Natural killer cell (primary cell): ENCODE data around the gene SMAD3. TPM values are rescaled to one million over a fixed set of nuclear protein-coding genes. Genes with fewer than 3 reads are reported as not detected.

Source experiments
- ATAC-seq, 3 donors: fragments of 150-1000 bp in 2 of 3; fragments of 200-7000 bp in 1 of 3; cut with Tn5 transposase; 1 replicate in 1 of 3; 2 replicates in 2 of 3; pipeline ENCODE4 v1.10.0; 2021; ENCODE audit warnings: mild to moderate bottlenecking in 2 of 3, moderate library complexity in 2 of 3
- DNase-seq, 2 donors: peaks; one replicate each; pipeline versions ENCODE4 v3.0.0 to v3.0.0-alpha.2; 2013 to 2021; ENCODE audit warnings: mixed read lengths in 1 of 2
- H3K27ac ChIP-seq: one replicate; pipeline ENCODE4 v1.5.1; 2013; ENCODE audit warnings: mild to moderate bottlenecking, low read length
- H3K27me3 ChIP-seq: one replicate; pipeline ENCODE4 v1.6.1; 2013; ENCODE audit warnings: low read length; ENCODE audit not compliant: control insufficient read depth, insufficient read depth
- H3K36me3 ChIP-seq: one replicate; pipeline ENCODE4 v1.6.1; 2013; ENCODE audit warnings: low read length; ENCODE audit not compliant: control insufficient read depth, insufficient read depth
- H3K4me1 ChIP-seq: one replicate; pipeline ENCODE4 v1.6.1; 2013; ENCODE audit warnings: low read length; ENCODE audit not compliant: control insufficient read depth, insufficient read depth
- H3K4me3 ChIP-seq: one replicate; pipeline ENCODE4 v1.5.1; 2013; ENCODE audit warnings: low read length
- H3K9me3 ChIP-seq: one replicate; pipeline ENCODE4 v1.6.1; 2013; ENCODE audit warnings: low read length; ENCODE audit not compliant: control insufficient read depth, insufficient read depth
- H3K27ac Mint-ChIP-seq, 2 donors: one replicate each; pipeline ENCODE4 v1.8.0; 2022; ENCODE audit warnings: mild to moderate bottlenecking in 2 of 2, mixed read lengths in 2 of 2, moderate library complexity in 1 of 2
- H3K27me3 Mint-ChIP-seq, 2 donors: one replicate each; pipeline ENCODE4 v1.8.0; 2022; ENCODE audit warnings: low read depth in 2 of 2, mixed read lengths in 2 of 2
- H3K36me3 Mint-ChIP-seq: one replicate; pipeline ENCODE4 v1.8.0; 2022; ENCODE audit warnings: mixed read lengths
- H3K4me1 Mint-ChIP-seq, 2 donors: one replicate each; pipeline ENCODE4 v1.8.0; 2022; ENCODE audit warnings: mixed read lengths in 2 of 2
- H3K4me3 Mint-ChIP-seq: one replicate; pipeline ENCODE4 v1.8.0; 2022; ENCODE audit warnings: mild to moderate bottlenecking, moderate library complexity, mixed read lengths
- H3K9me3 Mint-ChIP-seq, 2 donors: one replicate each; pipeline ENCODE4 v1.8.0; 2022; ENCODE audit warnings: mixed read lengths in 2 of 2
- WGBS: methylation state at CpG from one replicate; pipeline ENCODE4 v1.1.7; 2013; ENCODE audit warnings: missing lambda C conversion rate; ENCODE audit not compliant: insufficient coverage; 5-methylcytosine and 5-hydroxymethylcytosine counted together
- intact Hi-C: fragments of 100-400 bp; cut with micrococcal nuclease; formaldehyde crosslinking; loops from one replicate; pipeline ENCODE4 v1.14.2; 2022
- total RNA-seq, 4 donors: library from RNA; stranded (reverse); fragments of 120-200 nt in 1 of 4; gene quantifications; one replicate each; pipeline versions ENCODE4 v1.2.3 to v1.2.4, GENCODE V29; 2013 to 2022
- TF ChIP-seq, protein P1 (sequence below): fragments of 200-600 bp; IDR thresholded peaks from one replicate; pipeline ENCODE4 v1.8.0; 2022; ENCODE audit warnings: antibody characterized with exemption

Gene SMAD3
- total RNA-seq, 3 donors from 2014 or later (not counting 1 experiment from before 2014, with no cell fraction given) = 47.1 to 72.6 (median 63.0) TPM

DNA sequence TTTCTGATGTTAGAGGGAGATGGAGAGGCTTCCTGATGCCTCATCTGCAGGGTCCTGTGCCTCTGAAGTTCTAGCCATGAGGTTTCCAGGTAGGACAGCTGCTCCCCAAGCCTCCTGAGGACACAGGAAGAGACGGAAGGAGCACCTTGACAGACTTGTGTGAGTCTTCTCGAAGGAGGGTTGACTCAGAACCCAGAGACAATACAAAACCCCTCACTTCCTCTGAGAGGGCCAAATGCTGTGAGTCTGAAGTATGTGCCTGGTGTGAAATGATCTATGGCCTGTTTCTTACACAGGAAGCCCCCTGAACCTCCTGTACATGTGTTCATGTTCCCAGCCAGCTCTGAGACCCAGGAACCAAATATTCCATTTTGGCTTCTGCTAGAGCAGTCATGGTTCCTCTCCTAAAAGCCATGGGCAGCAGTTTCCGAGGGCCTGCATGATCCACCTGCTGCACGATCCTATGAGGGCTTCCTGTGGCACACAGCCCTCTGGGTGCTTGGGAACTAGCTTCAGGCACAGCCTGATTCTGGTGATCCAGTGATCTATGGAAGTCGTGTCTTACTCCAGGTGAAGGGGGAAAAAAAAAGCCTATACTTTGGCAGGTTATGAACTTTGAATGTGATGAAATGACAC lies 126.9 kb downstream of the SMAD3 start:
- no peak for DNase-seq
- Histone ChIP-seq H3K9me3 (no peaks in the 10 kb centered on the region), H3K27ac (no peak overlapping the region), H3K36me3 (peaks cover 60% of the 10 kb centered on the region), H3K27me3 (no peaks in the 10 kb centered on the region), H3K4me1 (no peaks in the 10 kb centered on the region), H3K4me3 (no peak overlapping the region)
- Mint-ChIP-seq H3K27me3 (no peaks in the 10 kb centered on the region), H3K4me3 (no peak overlapping the region), H3K9me3 (no peaks in the 10 kb centered on the region), H3K4me1 (peaks cover 12 to 21% of the 10 kb centered on the region in 2 donors), H3K27ac (peak overlapping the region; percentile 9 to 41), H3K36me3 (peaks cover 7% of the 10 kb centered on the region)
- WGBS = 92% methylated on average over 4 of the region's 5 CpGs
- ATAC-seq = no peak
- intact Hi-C loops = no loop called here
- TF ChIP-seq, protein P1, sequence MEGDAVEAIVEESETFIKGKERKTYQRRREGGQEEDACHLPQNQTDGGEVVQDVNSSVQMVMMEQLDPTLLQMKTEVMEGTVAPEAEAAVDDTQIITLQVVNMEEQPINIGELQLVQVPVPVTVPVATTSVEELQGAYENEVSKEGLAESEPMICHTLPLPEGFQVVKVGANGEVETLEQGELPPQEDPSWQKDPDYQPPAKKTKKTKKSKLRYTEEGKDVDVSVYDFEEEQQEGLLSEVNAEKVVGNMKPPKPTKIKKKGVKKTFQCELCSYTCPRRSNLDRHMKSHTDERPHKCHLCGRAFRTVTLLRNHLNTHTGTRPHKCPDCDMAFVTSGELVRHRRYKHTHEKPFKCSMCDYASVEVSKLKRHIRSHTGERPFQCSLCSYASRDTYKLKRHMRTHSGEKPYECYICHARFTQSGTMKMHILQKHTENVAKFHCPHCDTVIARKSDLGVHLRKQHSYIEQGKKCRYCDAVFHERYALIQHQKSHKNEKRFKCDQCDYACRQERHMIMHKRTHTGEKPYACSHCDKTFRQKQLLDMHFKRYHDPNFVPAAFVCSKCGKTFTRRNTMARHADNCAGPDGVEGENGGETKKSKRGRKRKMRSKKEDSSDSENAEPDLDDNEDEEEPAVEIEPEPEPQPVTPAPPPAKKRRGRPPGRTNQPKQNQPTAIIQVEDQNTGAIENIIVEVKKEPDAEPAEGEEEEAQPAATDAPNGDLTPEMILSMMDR = no peak

DNA sequence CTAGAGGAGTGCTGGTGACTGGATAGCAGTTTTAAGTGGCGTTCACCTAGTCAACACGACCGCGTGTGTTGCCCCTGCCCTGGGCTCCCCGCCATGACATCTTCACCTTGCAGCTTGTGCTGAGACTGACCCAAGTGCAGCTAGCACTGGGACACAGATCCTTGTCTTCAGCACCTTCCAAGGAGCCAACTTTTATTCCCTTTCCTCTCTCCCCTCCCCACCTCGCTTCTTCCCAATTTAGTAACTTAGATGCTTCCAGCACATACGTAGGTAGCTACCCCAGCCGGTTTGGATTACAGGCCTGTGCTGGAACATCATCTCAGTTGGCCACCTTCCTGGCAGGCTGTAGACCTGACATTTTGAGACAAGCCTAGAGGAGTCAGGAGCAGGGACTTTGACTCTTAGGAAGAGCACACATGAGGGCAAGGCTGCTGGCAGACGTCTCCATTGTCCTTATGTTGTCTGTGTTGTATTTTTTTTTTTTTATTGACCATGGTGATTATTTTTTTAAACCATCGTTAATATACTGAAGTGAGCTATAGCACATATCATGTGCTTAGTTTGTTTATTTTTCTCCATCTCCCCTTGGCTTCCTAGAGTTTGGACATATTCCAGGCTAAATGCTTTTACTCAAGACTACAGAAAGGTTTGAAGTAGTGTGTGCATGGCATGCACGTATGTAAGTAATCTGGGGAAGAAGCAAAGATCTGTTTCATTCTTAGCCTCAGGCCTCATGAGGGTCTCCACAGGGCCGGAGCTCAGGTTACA lies 128.0 kb downstream of the SMAD3 start:
- peak overlapping the region; percentile 7 to 42 for H3K27ac Mint-ChIP-seq

DNA sequence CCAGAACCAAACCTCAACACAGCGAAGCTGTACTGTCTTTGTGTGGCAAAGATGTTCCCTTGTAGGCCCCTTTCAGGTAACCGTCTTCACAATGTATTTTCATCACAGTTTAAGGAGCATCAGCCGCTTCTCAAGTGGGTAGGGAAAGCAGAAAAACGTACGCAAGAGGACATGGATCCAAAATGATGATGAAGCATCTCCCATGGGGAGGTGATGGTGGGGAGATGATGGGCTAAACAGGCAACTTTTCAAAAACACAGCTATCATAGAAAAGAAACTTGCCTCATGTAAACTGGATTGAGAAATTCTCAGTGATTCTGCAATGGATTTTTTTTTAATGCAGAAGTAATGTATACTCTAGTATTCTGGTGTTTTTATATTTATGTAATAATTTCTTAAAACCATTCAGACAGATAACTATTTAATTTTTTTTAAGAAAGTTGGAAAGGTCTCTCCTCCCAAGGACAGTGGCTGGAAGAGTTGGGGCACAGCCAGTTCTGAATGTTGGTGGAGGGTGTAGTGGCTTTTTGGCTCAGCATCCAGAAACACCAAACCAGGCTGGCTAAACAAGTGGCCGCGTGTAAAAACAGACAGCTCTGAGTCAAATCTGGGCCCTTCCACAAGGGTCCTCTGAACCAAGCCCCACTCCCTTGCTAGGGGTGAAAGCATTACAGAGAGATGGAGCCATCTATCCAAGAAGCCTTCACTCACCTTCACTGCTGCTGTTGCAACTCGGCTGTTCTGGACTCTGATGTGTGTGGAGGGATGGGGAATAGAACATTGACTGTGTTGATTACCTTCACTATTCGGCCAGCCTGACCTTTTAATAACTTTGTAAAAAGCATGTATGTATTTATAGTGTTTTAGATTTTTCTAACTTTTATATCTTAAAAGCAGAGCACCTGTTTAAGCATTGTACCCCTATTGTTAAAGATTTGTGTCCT lies 129.0 kb downstream of the SMAD3 start:
- peak overlapping the region; percentile 27 to 42 for H3K27ac Mint-ChIP-seq
- no peaks in the 10 kb centered on the region for H3K9me3 ChIP-seq
- peaks cover 22 to 27% of the 10 kb centered on the region in 2 donors for H3K4me1 Mint-ChIP-seq
- H3K9me3 Mint-ChIP-seq = no peaks in the 10 kb centered on the region
- intact Hi-C loops = no loop called here
- ATAC-seq (no peak), DNase-seq (no peak)
- no peaks in the 10 kb centered on the region for H3K27me3 Mint-ChIP-seq
- no peak overlapping the region for H3K4me3 ChIP-seq
- TF ChIP-seq, protein P1 = no peak
- 94% methylated on average over 7 of the region's 9 CpGs for WGBS
- H3K36me3 Mint-ChIP-seq = no peaks in the 10 kb centered on the region
- no peak overlapping the region for H3K4me3 Mint-ChIP-seq
- no peaks in the 10 kb centered on the region for H3K27me3 ChIP-seq
- no peaks in the 10 kb centered on the region for H3K4me1 ChIP-seq
- no peak overlapping the region for H3K27ac ChIP-seq
- peaks cover 44% of the 10 kb centered on the region for H3K36me3 ChIP-seq

More for the DNA sequence above, 128.0 kb downstream of the SMAD3 start:
- no peaks in the 10 kb centered on the region for H3K4me1 ChIP-seq
- H3K9me3 ChIP-seq = no peaks in the 10 kb centered on the region
- H3K27ac ChIP-seq = no peak overlapping the region
- TF ChIP-seq, protein P1 = no peak
- H3K4me3 Mint-ChIP-seq = no peak overlapping the region
- peaks cover 5% of the 10 kb centered on the region for H3K36me3 Mint-ChIP-seq
- no peaks in the 10 kb centered on the region for H3K9me3 Mint-ChIP-seq
- 98% methylated on average over 12 of the region's 12 CpGs for WGBS
- DNase-seq = no peak
- no peaks in the 10 kb centered on the region for H3K27me3 ChIP-seq
- intact Hi-C loops = no loop called here
- no peak for ATAC-seq
- H3K4me3 ChIP-seq = no peak overlapping the region
- peaks cover 53% of the 10 kb centered on the region for H3K36me3 ChIP-seq
- no peaks in the 10 kb centered on the region for H3K27me3 Mint-ChIP-seq
- H3K4me1 Mint-ChIP-seq = peaks cover 19 to 29% of the 10 kb centered on the region in 2 donors
